K562 treated with DMSO at 1 percent for 24 hours (cell line): ENCODE data around the gene CARD16. TPM values are rescaled to one million over a fixed set of nuclear protein-coding genes. Genes with fewer than 3 reads are reported as not detected.

Experiments
- total RNA-seq: library from RNA; unstranded; fragments of 300-600 nt; gene quantifications from 2 replicates; pipeline ENCODE4 v1.2.3, GENCODE V29; 2022; ENCODE audit warnings: low read depth; ENCODE audit not compliant: insufficient read depth

The CARD16 gene
- not detected in 2 replicates for total RNA-seq

GRCh38 chr11:105044557-105045524, at the start of gene CARD16:
Gene CARD16 (minus strand): TSS chr11:105045335. CDS start chr11:105045297, 38 bp downstream.

DNA sequence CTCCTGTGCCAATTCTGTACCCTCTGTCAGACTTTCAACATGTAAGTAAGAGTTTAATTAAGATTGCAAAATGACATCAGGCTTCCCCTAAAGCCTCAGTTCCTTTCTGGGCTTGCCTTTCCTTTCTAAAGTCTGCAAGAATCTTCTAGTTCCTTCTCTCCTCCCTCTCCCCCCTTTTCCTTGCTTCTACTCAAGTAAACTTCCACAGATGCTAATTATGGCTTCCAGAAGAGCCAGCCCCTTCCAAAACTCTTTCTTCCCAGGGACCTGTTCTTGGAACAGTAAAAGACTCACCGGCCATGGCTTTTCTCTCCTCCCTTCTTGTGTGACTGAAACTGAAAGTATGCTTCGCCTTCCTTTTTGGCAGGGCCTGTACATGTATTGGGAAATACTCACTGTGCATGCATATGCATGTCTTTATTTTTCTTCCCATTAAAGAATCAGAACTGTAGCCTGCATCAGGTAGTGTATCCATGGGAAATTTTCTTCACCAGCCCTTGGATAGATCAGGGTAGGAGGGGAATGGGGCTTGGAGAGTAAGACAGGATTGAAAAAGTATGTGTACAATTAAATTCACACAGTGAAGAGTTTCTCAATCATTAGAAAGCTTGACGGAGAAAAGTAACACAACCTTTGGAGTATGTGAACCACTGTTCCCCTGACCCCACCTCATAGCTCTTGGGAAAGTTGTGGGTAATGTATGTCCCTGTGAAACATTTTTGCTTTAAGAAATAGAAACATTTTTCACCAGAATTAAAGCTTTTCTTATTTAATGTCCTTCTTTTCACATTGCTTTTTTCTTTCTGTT, 10.1 kb downstream of the CARD16 start, which contains the start of gene CASP1:
TSS of gene CASP1 (minus strand) at position 332 of the 808 bp plus-strand sequence. CDS start at position 301, 31 bp downstream.

GRCh38 chr11:105023003-105023402, 22.1 kb downstream of the CARD16 start, which contains the start of gene CASP5:
Gene CASP5 (minus strand): TSS chr11:105023168. CDS start chr11:105023136, 32 bp downstream.

Other genes with a start within 250 kb of the CARD16 start
- not detected in 2 replicates for gene CASP12, start 146.9 kb downstream of the CARD16 start, total RNA-seq
- 1.3 and 2.2 TPM in 2 replicates for gene CASP4, start 76.8 kb downstream of the CARD16 start, total RNA-seq
- gene CASP5, start 22.2 kb downstream of the CARD16 start, total RNA-seq: not detected in 2 replicates
- gene CASP1, start 10.2 kb downstream of the CARD16 start, total RNA-seq: not detected in 2 replicates
- gene CARD18, start 94.4 kb upstream of the CARD16 start, total RNA-seq: 1.2 and 1.8 TPM in 2 replicates